ENCODE data around the gene LCNL1.
A peak's percentile ranks its signal among the peaks of the same experiment; 100 is the strongest.
"Not testable (repeated sequence)": the region's sequence is repeated elsewhere in the genome, so short reads cannot be mapped to it uniquely, and the experiment has no call there.

The LCNL1 gene

GRCh38 chr9:137028263-137029057, 45.7 kb downstream of the LCNL1 start:
- DNase-seq: peak; percentile 31

GRCh38 chr9:137029058-137029936, 46.5 kb downstream of the LCNL1 start:
- DNase-seq: peak; percentile 25

- no peak for DNase-seq
Measured at GRCh38 chr9:137030006-137030405, 47.2 kb downstream of the LCNL1 start.

- DNase-seq: no peak
Measured at GRCh38 chr9:137030538-137031527, 48.0 kb downstream of the LCNL1 start.

GRCh38 chr9:137031904-137032640, 49.3 kb downstream of the LCNL1 start, which contains the start of gene FUT7:
Gene FUT7, minus strand, starts transcription at chr9:137032088. Its CDS starts 97 bp downstream, at chr9:137031991.
- DNase-seq: no peak

- DNase-seq: no peak
Measured at GRCh38 chr9:137032858-137033257, 50.1 kb downstream of the LCNL1 start.

GRCh38 chr9:137033481-137033880, 50.7 kb downstream of the LCNL1 start:
- not testable (repeated sequence) for DNase-seq

- no peak for DNase-seq
Measured at GRCh38 chr9:137034039-137034708, 51.4 kb downstream of the LCNL1 start.

GRCh38 chr9:137034709-137035506, 52.1 kb downstream of the LCNL1 start:
- DNase-seq: peak; percentile 62
